HG02885 (cell line): ENCODE results near the gene NDUFB5.

ENCODE experiments used
- ATAC-seq: cut with Tn5 transposase; IDR thresholded peaks from one replicate; pipeline ENCODE4 v1.9.1; 2021; ENCODE audit warnings: mild to moderate bottlenecking; ENCODE audit not compliant: unreplicated experiment, poor library complexity

NDUFB5 gene

DNA sequence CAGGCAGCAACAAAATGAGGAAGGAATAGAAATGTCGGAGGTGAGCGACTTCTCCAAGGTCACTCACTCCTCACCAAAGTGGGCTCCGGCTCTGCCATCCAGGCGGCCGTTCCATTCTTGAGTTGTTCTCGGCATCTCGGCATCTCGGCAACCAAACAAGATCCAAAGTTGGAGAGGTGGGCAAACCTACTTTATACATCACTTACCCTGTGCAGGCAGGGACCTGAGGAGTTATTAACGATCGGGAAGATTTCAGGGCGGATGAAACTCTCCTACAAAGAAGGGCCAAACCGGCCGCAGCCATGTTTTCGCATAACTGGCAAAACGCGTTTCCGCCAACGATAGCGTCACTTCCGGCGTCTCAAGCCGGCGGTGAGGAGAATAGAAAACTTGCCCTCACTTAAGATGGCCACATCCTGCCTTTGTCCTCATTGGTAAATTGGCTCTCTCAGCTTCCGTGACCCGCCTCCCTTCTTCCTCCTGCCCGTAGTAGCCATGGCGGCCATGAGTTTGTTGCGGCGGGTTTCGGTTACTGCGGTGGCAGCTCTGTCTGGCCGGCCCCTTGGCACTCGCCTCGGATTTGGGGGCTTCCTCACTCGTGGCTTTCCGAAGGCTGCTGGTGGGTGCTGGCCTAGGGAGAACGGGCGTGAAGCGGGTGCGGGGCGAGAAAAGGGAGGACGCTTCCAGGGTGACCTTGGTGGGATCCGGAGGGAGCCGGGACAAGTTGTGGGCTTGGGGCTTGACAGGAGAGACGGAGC, at the start of gene NDUFB5, which contains the start of gene MRPL47:
Gene NDUFB5 (plus strand): TSS at position 474 of the 758 bp plus-strand sequence. CDS start 22 bp downstream, at position 496.
Gene MRPL47 (minus strand): TSS at position 318 of the 758 bp plus-strand sequence. CDS start 14 bp downstream, at position 304.
- peak; percentile 95 for ATAC-seq

GRCh38 chr3:179558742-179559364, 45.7 kb upstream of the NDUFB5 start:
- no peak for ATAC-seq

DNA sequence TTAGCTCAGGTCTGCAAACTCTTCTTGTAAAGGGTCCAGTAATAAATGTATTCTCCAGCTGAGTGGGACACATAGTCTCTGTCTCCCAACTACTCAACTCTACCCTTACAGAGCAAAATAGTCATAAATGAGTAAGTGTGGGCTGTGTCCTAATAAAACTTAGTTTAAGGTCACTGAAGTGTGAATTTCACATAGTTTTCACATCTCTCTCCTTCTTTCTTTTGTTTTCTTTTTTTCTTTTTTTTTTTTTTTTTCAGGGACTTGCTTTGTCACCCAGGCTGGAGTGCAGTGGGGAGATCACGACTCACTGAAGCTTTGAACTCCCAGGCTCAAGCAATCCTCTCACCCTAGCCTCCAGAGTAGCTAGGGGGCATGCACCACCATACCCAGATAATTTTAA, 43.8 kb upstream of the NDUFB5 start:
- ATAC-seq, result no peak

DNA sequence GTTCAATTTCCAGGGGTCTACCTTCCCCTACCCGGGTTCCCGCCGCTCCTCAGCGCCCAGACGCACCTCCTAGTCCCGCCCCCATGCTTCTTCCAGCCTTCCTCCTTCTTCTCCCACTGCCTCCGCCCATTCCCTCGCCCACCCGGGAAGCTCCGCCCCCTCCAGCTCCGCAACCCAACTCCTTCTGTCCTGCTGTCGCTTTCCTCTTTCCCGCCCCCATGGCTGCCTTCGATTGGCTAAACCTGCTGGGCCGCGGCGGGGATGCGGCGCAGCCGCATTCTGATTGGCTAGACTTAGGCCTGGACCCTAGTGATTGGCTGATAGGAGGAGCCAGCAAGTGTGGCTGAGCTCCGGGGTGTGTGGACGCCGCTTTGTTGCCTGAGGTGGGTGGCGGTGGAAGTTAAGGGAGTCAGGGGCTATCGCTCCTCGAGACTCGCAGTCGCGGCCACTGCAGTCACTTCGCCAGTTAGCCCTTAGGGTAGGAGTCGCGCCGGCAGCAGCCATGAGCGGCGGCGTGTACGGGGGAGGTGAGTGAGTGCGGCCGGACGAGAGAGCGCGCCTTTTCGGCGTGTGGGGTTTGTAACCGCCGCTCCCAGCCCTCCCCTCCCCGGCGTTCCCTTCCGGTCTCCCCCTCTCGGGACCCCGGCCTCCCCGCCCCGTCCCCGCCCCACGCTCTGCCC, 41.9 kb upstream of the NDUFB5 start, which contains the start of gene ACTL6A:
Gene ACTL6A (plus strand): TSS at position 336 of the 680 bp plus-strand sequence. CDS start 167 bp downstream, at position 503.
- peak; percentile 95 for ATAC-seq

DNA sequence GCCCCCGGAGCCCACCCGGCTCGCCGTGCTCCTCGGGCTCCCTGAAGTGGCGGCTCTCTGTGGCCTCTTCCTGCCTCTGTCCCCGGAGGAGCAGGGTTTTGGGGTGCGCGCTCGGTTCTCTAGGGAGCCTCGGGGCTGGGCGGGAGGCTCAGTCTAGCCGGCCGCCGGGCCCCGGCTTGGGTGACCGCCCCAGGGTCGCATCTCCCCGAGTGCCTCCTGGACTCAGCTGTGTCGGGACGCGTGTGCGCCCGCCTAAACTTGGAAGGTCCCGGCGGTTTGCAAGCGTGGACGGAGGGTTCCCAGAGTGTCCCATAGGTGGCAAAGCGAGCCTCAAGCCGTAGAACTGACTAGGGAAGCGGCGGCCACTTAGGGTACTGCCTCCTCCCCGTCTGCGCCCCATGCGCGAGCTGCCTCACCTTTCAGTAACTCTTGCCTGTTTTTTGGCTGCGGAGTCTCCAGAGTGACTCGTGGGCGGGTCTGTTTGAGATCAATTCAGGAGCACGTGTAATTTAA, 41.3 kb upstream of the NDUFB5 start:
- ATAC-seq, result peak; percentile 46

- ATAC-seq, result no peak
Measured at GRCh38 chr3:179565496-179565895, 39.1 kb upstream of the NDUFB5 start.

DNA sequence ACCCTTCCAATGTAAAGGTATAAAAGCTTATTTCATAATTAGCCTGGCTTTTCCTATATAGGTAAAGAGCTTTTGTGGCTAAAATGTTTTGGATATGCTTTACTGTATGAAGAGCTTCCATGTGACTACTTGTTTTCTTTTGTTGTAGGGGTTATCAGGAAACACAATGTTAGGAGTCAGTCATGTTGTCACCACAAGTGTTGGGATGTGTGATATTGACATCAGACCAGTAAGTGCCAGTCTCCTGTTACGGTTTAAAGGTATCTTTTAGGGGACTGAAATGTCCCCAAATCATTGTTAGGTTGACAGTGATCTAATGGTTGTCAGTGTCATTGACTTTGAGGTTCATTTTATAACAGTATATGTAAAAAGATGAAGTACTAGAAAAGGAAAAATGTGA, 23.6 kb upstream of the NDUFB5 start:
- no peak for ATAC-seq

GRCh38 chr3:179589143-179589542, 15.5 kb upstream of the NDUFB5 start:
- no peak for ATAC-seq

GRCh38 chr3:179590669-179591068, 13.9 kb upstream of the NDUFB5 start:
- ATAC-seq, result no peak

DNA sequence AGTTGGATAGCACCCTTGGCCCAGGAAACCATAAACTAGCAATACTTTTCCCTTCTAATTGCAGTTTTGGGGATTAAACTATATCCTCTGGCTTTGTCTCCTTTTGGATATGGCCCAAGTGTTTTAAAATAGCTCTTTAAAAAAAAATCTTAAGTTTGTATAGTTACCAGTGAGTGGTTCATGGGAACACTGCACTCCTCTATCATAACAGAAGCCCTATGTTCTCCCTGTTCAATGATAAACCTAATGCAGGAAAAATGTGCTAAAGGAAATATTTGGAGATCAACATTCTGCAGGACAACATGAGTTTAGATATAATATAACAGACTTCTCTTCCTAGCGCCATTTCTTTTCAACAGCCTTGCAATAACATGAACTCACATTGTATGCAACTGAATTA, 13.3 kb upstream of the NDUFB5 start:
- ATAC-seq, result no peak

DNA sequence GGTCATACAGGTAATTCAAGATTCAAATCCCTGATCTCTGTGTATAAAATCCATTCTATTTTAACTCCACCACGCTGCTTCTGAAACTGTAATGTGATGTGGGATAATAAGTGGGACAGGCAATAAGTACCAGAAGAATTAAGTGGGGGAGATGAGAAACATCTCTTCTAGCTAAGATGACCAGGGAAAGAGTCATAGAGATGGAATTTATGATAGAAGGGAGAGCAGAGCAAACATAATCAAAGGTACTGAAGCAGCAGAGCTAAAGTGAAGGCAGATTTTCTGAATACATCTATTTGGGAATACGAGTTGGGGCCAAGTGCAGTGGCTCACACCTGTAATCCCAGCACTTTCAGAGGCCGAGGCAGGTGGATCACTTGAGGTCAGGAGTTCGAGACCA, 5.1 kb upstream of the NDUFB5 start:
- ATAC-seq, result no peak

DNA sequence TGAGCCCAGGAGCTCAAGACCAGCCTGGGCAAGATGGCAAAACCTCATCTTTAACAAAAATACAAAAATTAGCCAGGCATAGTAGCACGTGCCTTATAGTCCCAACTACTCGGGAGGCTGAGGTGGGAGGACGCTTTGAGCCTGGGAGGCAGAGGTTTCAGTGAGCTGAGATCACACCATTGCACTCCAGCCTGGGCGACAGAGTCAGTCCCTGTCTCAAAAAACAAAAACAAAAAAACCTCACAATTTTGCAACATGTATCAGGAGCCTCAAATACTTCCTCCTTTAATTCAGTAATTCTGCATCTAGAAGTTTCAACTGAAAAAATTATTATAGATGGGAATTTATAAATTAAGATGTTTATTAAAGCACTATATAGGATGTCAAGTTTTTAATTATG, 1.3 kb upstream of the NDUFB5 start:
- no peak for ATAC-seq

DNA sequence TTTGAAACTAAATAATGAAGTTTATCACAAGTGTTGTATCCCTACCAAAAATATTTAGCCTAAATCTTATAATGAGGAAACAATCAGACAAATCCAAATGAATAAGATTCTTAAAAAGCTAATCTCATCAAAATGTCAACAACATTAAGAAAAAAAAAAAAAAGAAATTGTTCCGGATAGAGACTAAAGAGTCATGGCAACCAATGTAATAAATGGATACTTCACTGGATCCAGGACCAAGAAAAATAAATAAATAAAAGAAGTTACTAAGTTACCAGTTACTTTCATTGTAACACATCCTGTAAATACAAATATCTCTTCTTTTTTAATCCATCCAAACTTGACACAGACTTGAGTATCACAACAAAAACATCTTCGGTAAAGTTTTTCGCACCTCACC, 763 bp upstream of the NDUFB5 start:
- no peak for ATAC-seq

- peak; percentile 26 for ATAC-seq
Measured at GRCh38 chr3:179606534-179607085, 2.0 kb downstream of the NDUFB5 start.

GRCh38 chr3:179608931-179609720, 4.5 kb downstream of the NDUFB5 start:
- peak; percentile 68 for ATAC-seq

- ATAC-seq, result no peak
Measured at GRCh38 chr3:179610066-179610465, 5.5 kb downstream of the NDUFB5 start.

DNA sequence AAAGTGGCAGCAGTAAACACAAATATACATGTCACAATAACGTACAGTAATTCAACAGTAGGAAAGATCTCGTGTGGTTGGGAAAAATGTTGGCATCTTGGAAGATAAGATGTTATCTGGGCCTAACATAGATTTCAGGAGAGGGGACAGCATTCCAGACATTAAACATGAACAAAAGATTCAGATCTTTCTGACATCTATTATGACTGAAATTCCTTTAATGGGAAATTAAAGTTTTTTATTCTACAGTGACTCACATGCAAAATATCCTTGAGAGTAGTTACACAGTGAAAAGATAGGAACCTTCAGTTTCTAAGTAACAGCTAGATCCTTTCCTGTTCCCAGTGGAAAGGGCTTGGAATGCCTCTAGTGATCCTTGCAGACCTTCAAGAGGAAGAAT, 9.2 kb downstream of the NDUFB5 start:
- ATAC-seq, result no peak

DNA sequence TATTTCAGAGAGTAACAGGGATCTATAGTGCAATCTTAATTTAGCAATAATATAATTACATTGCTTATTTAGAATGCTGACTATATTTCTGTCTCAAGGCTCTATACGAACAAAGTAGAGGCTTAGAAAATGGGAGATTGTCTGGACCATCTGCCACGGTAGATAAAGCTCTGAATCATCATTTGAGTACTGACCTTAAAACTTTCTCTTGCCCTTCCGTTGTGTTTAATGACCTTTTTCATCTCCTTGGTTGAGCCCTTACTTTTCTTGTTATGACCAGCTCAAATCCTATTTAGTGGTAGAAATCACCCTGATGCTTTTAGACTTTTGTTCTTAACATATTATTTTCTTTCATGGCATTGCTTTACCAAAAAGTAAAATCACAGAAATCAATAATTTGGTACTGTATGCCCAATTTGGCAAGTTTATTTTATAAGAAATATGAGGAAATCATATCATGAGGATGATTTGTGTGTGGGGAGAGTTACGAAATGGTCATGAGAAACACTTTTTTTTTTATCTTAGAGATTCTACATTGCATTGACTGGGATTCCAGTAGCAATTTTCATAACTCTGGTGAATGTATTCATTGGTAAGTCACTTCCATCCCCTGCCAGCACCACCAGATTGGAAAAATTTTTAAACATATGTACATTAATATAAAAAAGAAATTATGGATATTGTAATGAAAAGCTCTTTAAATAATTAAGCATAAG, 11.0 kb downstream of the NDUFB5 start:
- no peak for ATAC-seq

GRCh38 chr3:179622023-179622422, 17.4 kb downstream of the NDUFB5 start:
- ATAC-seq, result no peak
